ENCODE results near the gene MRTFA. TPM values are rescaled to one million over a fixed set of nuclear protein-coding genes. Genes with fewer than 3 reads are reported as not detected.

The MRTFA gene
- total and polyA plus RNA-seq, 5 experiments from 2014 or later, result 10.7 to 122 (median 31.0) TPM

GRCh38 chr22:40376149-40376548, 260.4 kb downstream of the MRTFA start:
- Mint-ChIP-seq H3K27ac (peak overlapping the region in 2 of 10 donors; percentile 1 to 15), H3K4me3 (peak overlapping the region in 3 of 10 donors; percentile 13 to 50 (median 14)), H3K27me3 (no peaks in the 10 kb centered on the region), H3K4me1 (peaks cover 26 to 62% (median 49%) of the 10 kb centered on the region in 4 donors), H3K36me3 (peaks cover 0 to 23% (median 2%) of the 10 kb centered on the region in 3 donors), H3K9me3 (no peaks in the 10 kb centered on the region)
- POLR2A ChIA-PET, result interaction anchor here (0.7 to 1.7 kb wide), 3 partner anchors 9 to 261 kb away, joined by 3 to 5 read pairs (median 3); no protein-coding TSS in a partner anchor
- DNase-seq, result no peak
- ATAC-seq, result no peak

GRCh38 chr22:40374567-40374966, 262.0 kb downstream of the MRTFA start:
- peak overlapping the region in 1 of 10 donors; percentile 13 for H3K27ac Mint-ChIP-seq
- no peaks in the 10 kb centered on the region for H3K9me3 Mint-ChIP-seq
- no peaks in the 10 kb centered on the region for H3K27me3 Mint-ChIP-seq
- POLR2A ChIA-PET, result interaction anchor here (0.6 to 1.5 kb wide), 4 partner anchors 9 to 26 kb away, joined by 3 to 4 read pairs (median 4); no protein-coding TSS in a partner anchor
- H3K4me3 Mint-ChIP-seq, result no peak overlapping the region
- ATAC-seq (no peak), DNase-seq (no peak)
- H3K4me1 Mint-ChIP-seq, result peaks cover 28 to 63% (median 46%) of the 10 kb centered on the region in 4 donors
- H3K36me3 Mint-ChIP-seq, result peaks cover 0 to 23% (median 2%) of the 10 kb centered on the region in 3 donors

GRCh38 chr22:40368836-40369235, 267.7 kb downstream of the MRTFA start:
- Mint-ChIP-seq H3K27me3 (no peaks in the 10 kb centered on the region), H3K36me3 (peaks cover 4 to 66% (median 28%) of the 10 kb centered on the region in 3 donors), H3K27ac (peak overlapping the region in 4 of 10 donors; percentile 5 to 78 (median 51)), H3K4me1 (peaks cover 18 to 23% (median 20%) of the 10 kb centered on the region in 4 donors), H3K4me3 (no peak overlapping the region), H3K9me3 (no peaks in the 10 kb centered on the region)
- DNase-seq (no peak), ATAC-seq (no peak)
- POLR2A ChIA-PET, result interaction anchor here (0.6 kb wide), 1 partner anchor 804 kb away, joined by 3 read pairs; no protein-coding TSS in a partner anchor

GRCh38 chr22:40368016-40368415, 268.5 kb downstream of the MRTFA start:
- no peak for ATAC-seq
- Mint-ChIP-seq H3K4me1 (peaks cover 14 to 18% (median 15%) of the 10 kb centered on the region in 4 donors), H3K27ac (peak overlapping the region in 3 of 10 donors; percentile 7 to 48 (median 38)), H3K36me3 (peaks cover 4 to 69% (median 36%) of the 10 kb centered on the region in 3 donors), H3K9me3 (no peaks in the 10 kb centered on the region), H3K27me3 (no peaks in the 10 kb centered on the region), H3K4me3 (peak overlapping the region in 2 of 10 donors; percentile 20 to 36)
- POLR2A ChIA-PET, result no interaction called here
- DNase-seq, result no peak

- peaks cover 7 to 71% (median 43%) of the 10 kb centered on the region in 3 donors for H3K36me3 Mint-ChIP-seq
- peaks cover 8 to 14% (median 12%) of the 10 kb centered on the region in 4 donors for H3K4me1 Mint-ChIP-seq
- POLR2A ChIA-PET, result no interaction called here
- DNase-seq, result no peak
- no peak overlapping the region for H3K4me3 Mint-ChIP-seq
- no peaks in the 10 kb centered on the region for H3K9me3 Mint-ChIP-seq
- peak overlapping the region in 1 of 10 donors; percentile 7 for H3K27ac Mint-ChIP-seq
- H3K27me3 Mint-ChIP-seq, result no peaks in the 10 kb centered on the region
- ATAC-seq, result no peak
Measured at GRCh38 chr22:40367342-40367741, 269.2 kb downstream of the MRTFA start.

- peaks cover 17 to 82% (median 55%) of the 10 kb centered on the region in 3 donors for H3K36me3 Mint-ChIP-seq
- H3K4me3 Mint-ChIP-seq, result no peak overlapping the region
- H3K27ac Mint-ChIP-seq, result peak overlapping the region in 8 of 10 donors; percentile 4 to 82 (median 62)
- H3K27me3 Mint-ChIP-seq, result no peaks in the 10 kb centered on the region
- ATAC-seq, result no peak
- no peak for DNase-seq
- H3K4me1 Mint-ChIP-seq, result peaks cover 0 to 15% (median 7%) of the 10 kb centered on the region in 4 donors
- POLR2A ChIA-PET, result interaction anchor here (0.8 to 1.1 kb wide), 2 partner anchors 8 to 53 kb away, joined by 3 read pairs; no protein-coding TSS in a partner anchor
- no peaks in the 10 kb centered on the region for H3K9me3 Mint-ChIP-seq
Measured at GRCh38 chr22:40366068-40366467, 270.5 kb downstream of the MRTFA start.

- no peaks in the 10 kb centered on the region for H3K9me3 Mint-ChIP-seq
- DNase-seq (no peak), ATAC-seq (no peak)
- peaks cover 17 to 98% (median 57%) of the 10 kb centered on the region in 3 donors for H3K36me3 Mint-ChIP-seq
- POLR2A ChIA-PET, result interaction anchor here (0.9 to 1.3 kb wide), 2 partner anchors 15 to 36 kb away, joined by 3 to 6 read pairs; no protein-coding TSS in a partner anchor
- peak overlapping the region in 7 of 10 donors; percentile 4 to 84 (median 22) for H3K27ac Mint-ChIP-seq
- H3K27me3 Mint-ChIP-seq, result no peaks in the 10 kb centered on the region
- H3K4me3 Mint-ChIP-seq, result no peak overlapping the region
- H3K4me1 Mint-ChIP-seq, result peaks cover 0 to 14% (median 4%) of the 10 kb centered on the region in 4 donors
Measured at GRCh38 chr22:40364431-40364830, 272.1 kb downstream of the MRTFA start.

GRCh38 chr22:40363059-40363458, 273.5 kb downstream of the MRTFA start:
- Mint-ChIP-seq H3K9me3 (no peaks in the 10 kb centered on the region), H3K4me1 (peaks cover 0 to 14% (median 4%) of the 10 kb centered on the region in 4 donors), H3K27me3 (no peaks in the 10 kb centered on the region), H3K36me3 (peaks cover 17 to 100% (median 65%) of the 10 kb centered on the region in 3 donors), H3K27ac (peak overlapping the region in 5 of 10 donors; percentile 48 to 73 (median 60)), H3K4me3 (no peak overlapping the region)
- ATAC-seq (no peak), DNase-seq (no peak)
- POLR2A ChIA-PET, result interaction anchor here (0.6 kb wide), 1 partner anchor 138 kb away, joined by 4 read pairs; no protein-coding TSS in a partner anchor

GRCh38 chr22:40361100-40361499, 275.4 kb downstream of the MRTFA start:
- no peaks in the 10 kb centered on the region for H3K9me3 Mint-ChIP-seq
- no peaks in the 10 kb centered on the region for H3K27me3 Mint-ChIP-seq
- peaks cover 17 to 95% (median 60%) of the 10 kb centered on the region in 3 donors for H3K36me3 Mint-ChIP-seq
- peaks cover 0 to 14% (median 6%) of the 10 kb centered on the region in 4 donors for H3K4me1 Mint-ChIP-seq
- POLR2A ChIA-PET, result interaction anchor here (1.0 to 1.4 kb wide), 4 partner anchors 9 to 54 kb away, joined by 3 read pairs; partner anchors contain the start of gene SGSM3
- no peak for DNase-seq
- ATAC-seq, result no peak
- H3K27ac Mint-ChIP-seq, result peak overlapping the region in 3 of 10 donors; percentile 34 to 73 (median 48)
- H3K4me3 Mint-ChIP-seq, result no peak overlapping the region

Other genes starting within 250 kb of the MRTFA start
- not detected for gene MCHR1, start 42.8 kb upstream of the MRTFA start, total RNA-seq
- gene MCHR1, start 42.8 kb upstream of the MRTFA start, polyA plus RNA-seq, result under 1 TPM in 1 of 3 donors, not detected in 2; 0.16 TPM
- gene SLC25A17, start 182.6 kb upstream of the MRTFA start, total RNA-seq, result 10 to 100 TPM; 13.6 to 16.3 TPM
- gene SLC25A17, start 182.6 kb upstream of the MRTFA start, polyA plus RNA-seq, result 10 to 100 TPM; 17.3 to 19.0 (median 17.5) TPM
- 100 to 1,000 TPM; 221 to 224 TPM for gene ST13, start 219.9 kb upstream of the MRTFA start, total RNA-seq
- gene ST13, start 219.9 kb upstream of the MRTFA start, polyA plus RNA-seq, result 100 to 1,000 TPM; 244 to 283 (median 260) TPM
- gene XPNPEP3, start 220.4 kb upstream of the MRTFA start, total RNA-seq, result 10 to 100 TPM; 18.8 to 19.4 TPM
- 10 to 100 TPM in 1 of 3 donors, 1 to 10 TPM in 2; 5.9 to 11.5 (median 7.1) TPM for gene XPNPEP3, start 220.4 kb upstream of the MRTFA start, polyA plus RNA-seq
- gene DNAJB7, start 225.4 kb upstream of the MRTFA start, total RNA-seq, result not detected
- under 1 TPM; 0.16 to 0.37 (median 0.32) TPM for gene DNAJB7, start 225.4 kb upstream of the MRTFA start, polyA plus RNA-seq